HG02571 (cell line): ENCODE data around the gene NOP16.

Experiments
- ATAC-seq: cut with Tn5 transposase; IDR thresholded peaks from one replicate; pipeline ENCODE4 v1.9.1; 2021; ENCODE audit warnings: mild to moderate bottlenecking, moderate library complexity; ENCODE audit not compliant: unreplicated experiment

NOP16 gene

GRCh38 chr5:176388003-176388443 lies 375 bp downstream of the NOP16 start:
- no peak for ATAC-seq

GRCh38 chr5:176387384-176387925 lies 943 bp downstream of the NOP16 start:
- no peak for ATAC-seq

DNA sequence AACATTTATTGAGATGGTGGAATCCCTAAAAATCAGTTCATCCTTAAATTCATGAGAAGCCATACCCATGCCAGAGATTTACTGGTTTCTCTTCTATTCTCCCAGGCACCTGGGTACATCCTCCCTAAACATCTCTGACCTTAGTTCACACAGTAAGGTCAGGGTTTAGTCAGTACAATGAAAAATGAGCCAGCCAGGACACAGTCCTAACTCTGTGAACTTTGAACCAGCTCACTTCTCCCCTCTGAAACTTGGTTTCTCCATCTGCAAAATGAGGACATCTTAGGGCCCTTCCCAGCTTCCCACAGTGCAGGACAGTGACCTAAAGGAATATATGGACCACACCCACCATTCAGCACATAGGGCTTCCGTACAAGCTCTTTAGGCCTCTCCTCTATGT lies 1.9 kb downstream of the NOP16 start:
- no peak for ATAC-seq

GRCh38 chr5:176384991-176385390 lies 3.4 kb downstream of the NOP16 start:
- no peak for ATAC-seq

DNA sequence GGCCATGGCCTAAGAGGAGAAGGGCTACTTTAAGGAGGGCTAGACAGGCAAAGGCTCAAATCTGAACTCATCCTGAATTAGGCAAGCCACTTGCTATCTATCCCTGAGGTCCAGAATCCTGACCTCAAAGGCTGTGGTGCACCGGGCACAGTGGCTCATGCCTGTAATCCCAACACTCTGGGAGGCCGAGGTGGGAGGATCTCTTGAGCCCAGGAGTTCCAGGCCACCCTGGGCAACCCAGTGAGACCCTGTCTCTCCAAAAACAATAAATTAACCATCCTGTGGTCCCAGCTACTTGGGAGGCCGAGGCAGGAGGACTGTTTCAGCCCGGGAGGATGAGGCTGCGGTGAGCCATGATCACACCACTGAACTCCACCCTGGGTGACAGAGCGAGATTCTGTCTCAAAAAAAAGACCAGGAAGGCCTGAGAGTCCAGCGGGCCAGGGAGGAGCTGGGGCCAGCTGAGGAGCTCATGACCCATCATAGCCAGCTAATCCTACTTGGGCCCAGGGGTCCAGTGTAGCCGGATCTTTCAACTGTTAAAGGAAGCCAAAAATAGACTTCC lies 4.0 kb downstream of the NOP16 start:
- ATAC-seq = no peak

DNA sequence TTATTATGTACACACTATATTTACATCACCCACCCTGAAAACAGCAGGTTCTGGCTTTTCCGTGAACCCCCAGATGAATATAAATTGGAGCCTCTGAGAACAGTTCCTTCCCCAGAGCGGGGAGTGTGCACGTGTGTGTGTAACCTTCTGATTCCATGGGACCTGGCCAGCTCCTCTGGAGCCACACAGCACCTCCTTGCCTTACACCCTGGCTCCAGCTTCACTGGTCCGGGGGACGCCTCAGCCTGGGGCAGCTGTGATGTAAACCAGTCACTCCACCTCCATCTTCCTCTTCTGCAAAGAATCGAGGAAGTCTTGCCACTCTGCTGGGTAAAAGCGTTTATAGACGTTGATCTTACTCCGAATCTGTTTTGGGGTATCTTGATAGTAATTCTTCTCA lies 4.4 kb downstream of the NOP16 start:
- ATAC-seq = no peak

DNA sequence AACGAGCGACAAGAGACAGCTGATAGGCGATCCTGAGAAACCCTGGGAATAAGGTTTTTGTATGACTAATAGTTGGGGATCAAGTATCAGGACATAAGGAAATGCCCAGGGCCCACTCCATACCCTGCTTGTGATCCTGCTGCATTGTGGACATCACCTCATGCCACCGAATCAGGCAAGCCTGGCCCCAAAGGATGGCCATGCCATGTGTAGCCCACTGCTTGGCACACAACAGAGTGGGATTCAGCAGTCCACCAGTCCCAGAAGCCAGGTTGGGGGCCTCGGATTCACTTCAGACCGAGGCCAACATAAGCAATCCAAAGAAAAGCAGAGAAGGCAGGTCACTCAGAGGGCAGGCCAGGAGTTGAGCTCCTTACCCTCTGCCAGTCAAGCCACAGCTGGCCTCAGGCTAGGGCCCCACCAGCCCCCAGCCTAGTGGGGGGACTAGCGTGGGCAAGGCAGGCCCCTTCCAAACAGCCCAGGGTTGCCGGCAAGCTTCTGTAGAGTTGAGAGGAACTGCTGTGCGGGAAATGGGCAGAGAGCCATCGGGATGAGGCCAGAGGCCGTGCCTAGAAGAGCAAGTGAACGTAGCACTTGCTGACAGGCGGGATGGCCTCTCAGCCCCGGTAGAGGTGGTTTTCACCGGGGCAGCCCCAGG lies 5.0 kb downstream of the NOP16 start:
- ATAC-seq = no peak

GRCh38 chr5:176382721-176383120 lies 5.7 kb downstream of the NOP16 start:
- no peak for ATAC-seq

DNA sequence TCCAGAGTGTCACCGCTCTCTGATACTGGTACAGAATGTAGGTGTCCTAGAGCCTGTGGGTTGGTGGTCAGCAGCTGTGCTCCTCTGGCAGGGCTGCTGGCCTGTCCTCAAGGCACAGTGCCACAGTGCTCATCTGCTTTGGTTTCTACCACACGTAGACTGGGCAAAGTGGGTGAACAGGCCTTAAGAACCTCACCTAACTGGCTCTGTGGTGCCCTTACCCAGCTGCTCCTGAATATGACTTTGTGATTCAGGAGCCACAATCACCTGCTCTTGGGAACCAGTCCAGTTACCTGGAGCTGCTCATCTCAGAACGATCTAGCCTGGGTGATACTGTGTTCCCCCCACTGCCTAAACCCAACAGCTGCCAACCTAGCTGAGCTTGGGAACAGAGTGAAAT lies 6.4 kb downstream of the NOP16 start:
- no peak for ATAC-seq

- no peak for ATAC-seq
Observed at GRCh38 chr5:176381423-176381822, 7.0 kb downstream of the NOP16 start.

GRCh38 chr5:176379881-176380280 lies 8.5 kb downstream of the NOP16 start:
- no peak for ATAC-seq

DNA sequence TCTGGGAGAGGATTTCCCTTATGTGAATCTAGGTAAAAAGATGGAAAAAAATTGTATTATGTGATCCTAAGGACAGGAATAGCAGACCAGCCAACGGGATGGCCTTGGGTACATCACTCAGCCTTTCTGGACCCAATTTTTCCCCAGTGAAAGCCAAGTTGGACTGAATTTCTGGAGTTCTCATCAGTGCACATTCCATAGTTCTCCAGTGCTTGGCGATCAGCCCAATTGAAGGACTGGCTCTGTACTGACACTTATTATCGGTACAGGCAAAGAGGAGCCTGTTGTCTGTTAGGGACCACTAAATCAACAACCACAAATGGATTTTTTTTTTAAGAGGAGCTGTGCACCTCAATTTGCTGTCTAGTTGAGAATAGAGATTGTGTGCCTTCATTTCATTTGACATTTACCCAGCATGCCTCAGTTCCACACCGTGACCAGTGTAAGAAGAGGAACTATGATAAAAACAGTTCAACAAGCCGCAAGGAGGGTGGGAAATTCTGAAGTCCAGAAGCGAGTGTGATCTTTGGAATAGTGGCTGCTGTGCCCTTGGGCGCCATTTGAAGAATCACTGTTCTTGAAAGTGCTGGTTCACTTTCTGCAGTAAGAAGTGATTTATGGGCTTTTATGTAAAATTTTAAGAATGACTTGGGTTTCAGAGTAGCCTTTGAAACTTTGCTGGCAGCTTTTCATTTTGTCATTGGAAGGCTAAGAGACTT lies 15.1 kb downstream of the NOP16 start:
- ATAC-seq = no peak

GRCh38 chr5:176371621-176372539 lies 16.5 kb downstream of the NOP16 start:
- no peak for ATAC-seq

GRCh38 chr5:176369934-176370711 lies 18.3 kb downstream of the NOP16 start:
- no peak for ATAC-seq

DNA sequence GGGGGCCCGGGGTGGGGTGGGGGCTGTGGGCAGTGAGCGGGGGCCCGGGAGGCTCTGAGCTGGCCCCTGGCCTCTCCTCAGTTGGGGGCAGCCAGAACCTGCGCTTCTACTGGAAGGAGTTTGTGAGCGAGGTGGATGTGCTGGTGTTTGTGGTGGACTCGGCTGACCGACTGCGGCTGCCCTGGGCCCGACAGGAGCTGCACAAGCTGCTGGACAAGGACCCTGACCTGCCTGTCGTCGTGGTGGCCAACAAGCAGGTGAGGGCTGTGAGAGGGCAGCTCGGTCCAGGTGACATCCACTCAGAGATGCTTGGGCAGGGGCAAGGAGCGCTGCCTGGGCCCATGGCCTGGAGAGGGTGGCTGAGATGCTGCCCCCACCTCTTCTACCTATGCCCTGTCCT lies 19.7 kb downstream of the NOP16 start:
- no peak for ATAC-seq

GRCh38 chr5:176366232-176366894 lies 22.0 kb downstream of the NOP16 start:
- ATAC-seq = no peak

- peak; percentile 33 for ATAC-seq
Observed at GRCh38 chr5:176365351-176366231, 22.8 kb downstream of the NOP16 start, which contains the start of gene ARL10. ARL10 (plus strand) TSS chr5:176365487; CDS start chr5:176365564, 77 bp downstream.

DNA sequence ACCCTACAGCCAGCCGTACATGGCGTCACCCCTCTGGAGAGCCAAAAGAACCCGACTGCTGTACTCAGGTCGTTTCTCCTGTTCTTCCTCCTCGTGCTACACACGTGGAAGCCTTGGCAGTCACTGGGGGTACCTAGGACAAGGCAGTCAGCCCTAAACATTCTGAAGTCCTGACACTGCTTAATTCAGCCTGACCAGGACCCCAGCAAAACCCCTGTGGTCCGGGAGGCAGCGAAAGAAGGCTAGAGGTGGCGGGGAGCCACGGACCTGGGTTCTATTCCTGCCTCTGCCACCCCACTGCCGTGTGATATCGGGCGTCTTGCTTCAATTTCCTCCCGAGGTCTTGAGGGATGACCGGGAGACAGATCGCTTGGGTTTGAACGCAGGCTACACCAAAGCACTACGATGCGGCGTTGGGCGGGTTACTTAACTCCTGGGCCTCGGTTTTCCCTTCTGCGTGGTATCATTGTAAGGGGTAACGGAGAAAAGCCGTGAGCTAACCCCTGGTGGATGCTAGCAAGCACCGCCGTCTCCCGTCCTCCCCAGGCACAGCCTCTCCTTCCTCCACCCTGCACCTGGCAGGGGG lies 23.5 kb downstream of the NOP16 start:
- ATAC-seq = no peak
